Measurements from ENCODE around the gene MAPK8. TPM values are rescaled to one million over a fixed set of nuclear protein-coding genes. Genes with fewer than 3 reads are reported as not detected.

The MAPK8 gene
- total RNA-seq, 3 donors from 2014 or later: 31.5 to 34.5 (median 33.7) TPM

DNA sequence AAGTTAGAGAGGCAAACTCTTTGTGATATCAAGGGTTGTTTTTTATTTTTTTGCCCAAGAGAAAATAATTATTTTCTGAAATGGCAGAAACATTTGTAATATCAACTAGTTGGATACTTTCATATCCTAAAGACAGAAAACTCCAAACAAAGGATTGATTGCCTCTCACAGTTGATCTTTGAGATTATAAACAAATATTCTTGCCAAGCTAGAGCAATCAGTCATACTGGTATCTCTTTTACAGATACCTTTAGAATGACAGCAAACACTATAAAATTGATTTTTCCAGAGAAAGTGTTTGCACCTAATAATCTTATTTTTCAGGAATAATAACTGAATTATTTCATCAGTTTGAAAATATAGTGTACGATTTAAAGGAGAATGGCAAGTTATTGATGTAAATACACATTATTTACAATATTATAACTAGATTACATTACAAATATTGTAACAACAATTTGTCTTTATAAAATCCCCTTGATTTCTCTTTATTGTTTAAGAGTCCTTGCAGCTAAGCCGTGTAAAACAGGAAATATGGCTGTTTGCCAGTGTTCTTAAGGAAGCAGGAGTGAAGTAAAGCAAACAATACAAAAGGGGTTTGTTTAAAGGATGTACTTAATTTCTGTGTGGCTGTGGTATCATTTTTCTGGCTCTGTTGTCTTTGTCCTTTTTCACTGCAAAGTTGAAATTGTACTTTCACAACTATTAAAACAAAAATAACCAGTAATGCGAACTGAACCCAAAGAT lies 58.4 kb downstream of the MAPK8 start:
- ATAC-seq (no peak), DNase-seq (no peak)
- Mint-ChIP-seq H3K4me3 (no peak overlapping the region), H3K9me3 (no peaks in the 10 kb centered on the region), H3K27me3 (ENCODE audit: low read depth) (no peaks in the 10 kb centered on the region), H3K4me1 (ENCODE audit: low read depth) (peaks cover 17% of the 10 kb centered on the region), H3K36me3 (ENCODE audit: insufficient read depth) (peaks cover 2% of the 10 kb centered on the region)

DNA sequence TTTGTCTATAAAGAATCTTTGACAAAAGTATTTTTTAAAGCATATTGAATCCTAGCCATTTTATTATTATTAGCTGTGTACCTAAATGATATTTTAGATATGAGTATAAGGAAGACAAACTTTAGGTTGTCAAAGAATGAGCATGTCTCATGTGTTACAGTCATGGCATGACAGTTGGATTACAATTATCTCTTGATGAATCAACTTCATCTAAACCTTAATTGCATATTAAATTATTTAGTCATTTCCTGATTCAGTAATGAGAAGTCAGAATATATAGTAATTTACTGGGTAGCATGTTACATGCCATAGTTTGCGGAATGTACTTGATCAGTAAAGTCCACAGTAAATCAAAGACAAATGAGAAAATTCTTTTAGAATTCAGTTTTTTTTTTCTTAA lies 59.2 kb downstream of the MAPK8 start:
- Mint-ChIP-seq H3K27me3 (ENCODE audit: low read depth) (no peaks in the 10 kb centered on the region), H3K4me1 (ENCODE audit: low read depth) (peaks cover 14% of the 10 kb centered on the region), H3K36me3 (ENCODE audit: insufficient read depth) (peaks cover 2% of the 10 kb centered on the region), H3K9me3 (no peaks in the 10 kb centered on the region), H3K4me3 (no peak overlapping the region)
- ATAC-seq: no peak
- DNase-seq: no peak

DNA sequence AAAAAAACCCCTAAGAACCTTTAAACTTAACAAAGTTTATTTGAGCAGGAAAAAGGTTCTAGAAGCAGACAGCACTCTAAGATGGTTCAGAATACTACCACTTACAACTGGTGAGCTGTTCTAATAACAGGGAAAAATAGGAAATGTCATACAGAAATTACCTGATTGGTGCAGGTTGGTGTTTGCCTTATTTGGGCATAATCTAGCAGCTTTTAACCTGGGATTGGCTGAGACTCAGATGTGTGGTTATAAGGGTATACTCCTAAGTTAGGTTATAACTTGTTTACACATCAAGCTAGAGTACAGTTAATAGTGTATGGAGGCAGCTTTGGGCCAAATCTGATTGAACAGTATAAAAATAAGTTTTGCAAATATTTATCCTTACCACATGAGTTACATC lies 59.8 kb downstream of the MAPK8 start:
- Mint-ChIP-seq H3K4me1 (ENCODE audit: low read depth) (peaks cover 13% of the 10 kb centered on the region), H3K4me3 (no peak overlapping the region), H3K9me3 (no peaks in the 10 kb centered on the region), H3K27me3 (ENCODE audit: low read depth) (no peaks in the 10 kb centered on the region), H3K36me3 (ENCODE audit: insufficient read depth) (peaks cover 2% of the 10 kb centered on the region)
- DNase-seq: no peak
- no peak for ATAC-seq

DNA sequence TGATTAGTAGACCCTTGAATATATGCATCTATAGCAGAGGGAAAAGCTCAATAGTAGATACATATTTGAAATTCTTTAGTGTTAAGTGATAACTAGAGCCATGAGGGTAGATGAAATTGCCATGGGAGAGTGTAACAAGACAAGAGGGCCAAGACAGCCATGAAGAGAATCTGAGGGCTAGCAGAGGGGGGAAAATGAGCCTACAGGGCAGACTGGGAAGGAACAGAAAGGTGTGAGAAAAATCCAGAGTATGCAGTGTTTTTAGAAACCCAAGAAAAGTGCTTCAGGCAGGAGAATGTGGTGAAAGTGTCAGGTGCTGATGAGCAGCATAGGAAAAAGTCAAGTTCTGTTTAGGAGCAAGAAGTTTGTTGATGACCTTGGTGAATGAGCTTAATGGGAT lies 63.0 kb downstream of the MAPK8 start:
- Mint-ChIP-seq H3K27me3 (ENCODE audit: low read depth) (no peaks in the 10 kb centered on the region), H3K9me3 (peaks cover 3% of the 10 kb centered on the region), H3K4me1 (ENCODE audit: low read depth) (peaks cover 6% of the 10 kb centered on the region), H3K36me3 (ENCODE audit: insufficient read depth) (peaks cover 8% of the 10 kb centered on the region), H3K4me3 (no peak overlapping the region)
- ATAC-seq (no peak), DNase-seq (no peak)

DNA sequence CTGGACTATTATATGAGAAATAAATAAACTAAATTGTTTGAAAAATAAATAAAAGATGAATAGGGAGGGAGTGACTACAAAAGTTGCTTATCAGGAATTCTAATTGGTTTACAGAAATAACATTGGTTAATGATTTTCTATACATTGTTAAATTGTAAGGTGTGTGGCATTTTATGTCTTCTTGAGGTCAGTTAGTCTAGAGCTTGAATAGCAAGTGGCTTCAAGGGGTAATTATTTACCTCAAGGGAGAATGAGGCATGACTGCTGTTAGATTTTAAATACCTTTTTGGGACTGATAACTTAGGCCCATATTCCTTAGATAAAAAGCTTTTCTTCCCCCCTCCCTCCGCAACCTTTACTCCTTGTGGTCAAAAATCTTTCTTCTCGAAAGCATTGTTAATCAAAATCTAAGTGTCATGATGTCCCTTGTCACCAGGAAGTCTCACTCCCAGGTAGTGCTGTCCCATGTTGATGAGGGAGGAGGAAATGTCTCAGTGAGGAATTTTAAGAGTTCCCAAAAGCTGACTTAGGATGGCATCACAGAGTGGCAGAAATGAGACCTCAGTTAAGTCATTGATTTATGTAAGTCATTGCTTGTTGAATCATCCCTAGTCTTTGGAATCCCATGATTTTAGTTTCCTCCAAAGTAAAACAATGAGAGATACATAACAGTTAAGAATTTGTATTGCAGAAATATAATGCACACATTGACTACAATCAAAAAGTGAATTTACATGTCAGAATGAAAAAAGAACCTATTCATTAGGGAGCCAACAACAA lies 71.5 kb downstream of the MAPK8 start:
- no peaks in the 10 kb centered on the region for H3K4me1 Mint-ChIP-seq (ENCODE audit: low read depth)
- H3K4me3 Mint-ChIP-seq: no peak overlapping the region
- ATAC-seq (no peak), DNase-seq (no peak)
- no peaks in the 10 kb centered on the region for H3K27me3 Mint-ChIP-seq (ENCODE audit: low read depth)
- peaks cover 2% of the 10 kb centered on the region for H3K36me3 Mint-ChIP-seq (ENCODE audit: insufficient read depth)
- no peaks in the 10 kb centered on the region for H3K9me3 Mint-ChIP-seq

DNA sequence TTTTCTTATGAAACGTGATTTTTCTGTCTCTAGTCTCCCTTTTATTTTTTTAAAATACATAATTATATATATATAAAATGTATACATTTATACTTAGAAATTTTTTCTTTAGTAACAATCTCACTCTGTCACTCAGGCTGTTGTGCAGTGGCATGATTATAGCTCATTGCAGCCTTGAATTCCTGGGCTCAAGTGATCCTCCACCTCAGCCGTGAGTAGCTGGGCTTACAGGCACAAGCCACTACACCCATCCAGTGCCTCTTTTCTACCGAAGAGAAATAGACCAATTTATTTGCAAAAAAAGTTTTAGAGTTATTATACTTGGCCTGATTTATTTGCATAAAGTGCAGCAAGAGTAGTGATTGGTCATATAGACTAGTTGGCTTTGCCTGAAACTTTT lies 72.2 kb downstream of the MAPK8 start:
- H3K36me3 Mint-ChIP-seq (ENCODE audit: insufficient read depth): peaks cover 2% of the 10 kb centered on the region
- DNase-seq: no peak
- H3K27me3 Mint-ChIP-seq (ENCODE audit: low read depth): no peaks in the 10 kb centered on the region
- no peaks in the 10 kb centered on the region for H3K4me1 Mint-ChIP-seq (ENCODE audit: low read depth)
- no peak for ATAC-seq
- no peaks in the 10 kb centered on the region for H3K9me3 Mint-ChIP-seq
- H3K4me3 Mint-ChIP-seq: no peak overlapping the region

DNA sequence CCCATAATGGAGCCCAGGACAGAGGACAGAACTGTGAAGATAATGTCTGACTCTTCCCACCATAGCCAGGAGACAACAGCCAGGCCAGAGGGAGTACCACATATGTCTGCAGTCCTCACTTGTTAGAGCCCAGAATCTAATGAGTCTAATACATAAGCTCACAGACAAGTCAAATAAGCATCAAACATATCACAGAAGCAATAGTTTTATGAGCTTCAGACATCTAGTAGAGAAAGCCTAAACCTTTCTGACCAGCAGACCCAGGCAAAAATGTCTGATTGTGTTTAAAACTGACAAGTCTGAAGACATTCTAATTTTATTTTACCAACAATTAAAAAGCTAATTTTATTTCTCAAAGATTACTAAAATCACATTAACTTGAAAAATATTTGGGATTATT lies 75.5 kb downstream of the MAPK8 start:
- Mint-ChIP-seq H3K9me3 (no peaks in the 10 kb centered on the region), H3K27me3 (ENCODE audit: low read depth) (no peaks in the 10 kb centered on the region), H3K4me1 (ENCODE audit: low read depth) (peaks cover 9% of the 10 kb centered on the region), H3K4me3 (no peak overlapping the region), H3K36me3 (ENCODE audit: insufficient read depth) (peaks cover 2% of the 10 kb centered on the region)
- ATAC-seq (no peak), DNase-seq (no peak)

DNA sequence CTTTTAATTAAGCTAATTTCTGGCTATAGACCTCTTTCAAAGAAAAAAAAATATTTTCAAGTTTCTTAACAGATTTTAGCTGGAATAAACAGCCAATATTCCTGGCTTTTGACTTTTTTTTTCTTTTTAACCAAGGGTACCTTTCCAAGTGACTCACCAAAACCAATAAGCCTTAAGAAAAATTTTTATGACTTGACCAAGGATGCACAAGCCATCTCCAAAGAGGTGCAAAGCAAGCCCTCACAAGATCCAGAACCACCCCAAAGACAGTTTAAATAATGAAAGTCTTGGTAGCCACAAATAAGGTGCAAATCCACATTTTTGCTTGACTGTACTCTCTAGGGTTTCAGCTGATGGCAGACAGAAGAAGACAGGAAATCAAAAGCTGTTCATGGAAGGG lies 76.5 kb downstream of the MAPK8 start:
- Mint-ChIP-seq H3K36me3 (ENCODE audit: insufficient read depth) (peaks cover 2% of the 10 kb centered on the region), H3K4me1 (ENCODE audit: low read depth) (peaks cover 14% of the 10 kb centered on the region), H3K27me3 (ENCODE audit: low read depth) (no peaks in the 10 kb centered on the region), H3K9me3 (no peaks in the 10 kb centered on the region), H3K4me3 (no peak overlapping the region)
- DNase-seq (no peak), ATAC-seq (no peak)

DNA sequence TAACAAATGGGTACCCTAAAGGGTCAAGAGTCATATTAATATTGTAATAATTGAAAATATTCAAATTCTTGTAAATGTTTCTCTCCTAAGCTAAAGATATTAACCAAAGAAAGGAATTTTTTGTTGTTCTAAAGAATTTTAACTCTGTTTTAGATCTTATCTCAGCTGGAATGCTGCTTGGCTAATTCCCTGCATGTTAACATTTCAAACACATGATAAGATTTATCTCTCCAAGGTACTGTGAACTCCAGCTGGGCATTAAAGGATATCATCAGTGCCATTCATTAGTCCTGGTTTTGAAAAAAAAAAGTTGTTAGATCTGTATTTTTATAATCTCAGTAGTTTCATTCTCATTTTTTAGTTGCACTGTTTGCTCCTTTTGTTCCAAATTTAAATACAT lies 76.9 kb downstream of the MAPK8 start:
- H3K4me3 Mint-ChIP-seq: no peak overlapping the region
- no peaks in the 10 kb centered on the region for H3K9me3 Mint-ChIP-seq
- H3K27me3 Mint-ChIP-seq (ENCODE audit: low read depth): no peaks in the 10 kb centered on the region
- ATAC-seq: no peak
- peaks cover 17% of the 10 kb centered on the region for H3K4me1 Mint-ChIP-seq (ENCODE audit: low read depth)
- H3K36me3 Mint-ChIP-seq (ENCODE audit: insufficient read depth): peaks cover 2% of the 10 kb centered on the region
- no peak for DNase-seq

DNA sequence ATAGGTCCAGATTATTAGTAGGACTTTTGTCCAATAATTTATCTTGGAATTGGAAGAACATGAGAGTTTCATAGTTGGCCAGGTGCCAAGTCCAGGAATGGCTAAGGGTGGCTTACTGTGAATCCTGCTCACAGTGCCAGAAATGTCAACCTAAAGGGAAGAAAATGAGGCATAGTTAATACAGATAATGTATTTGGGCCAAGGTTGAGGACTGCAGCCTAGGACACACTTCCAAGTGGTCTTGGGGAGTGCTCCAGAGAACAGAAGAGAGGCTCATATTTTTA lies 78.2 kb downstream of the MAPK8 start:
- Mint-ChIP-seq H3K4me1 (ENCODE audit: low read depth) (peaks cover 27% of the 10 kb centered on the region), H3K9me3 (no peaks in the 10 kb centered on the region), H3K36me3 (ENCODE audit: insufficient read depth) (peaks cover 2% of the 10 kb centered on the region), H3K4me3 (no peak overlapping the region), H3K27me3 (ENCODE audit: low read depth) (no peaks in the 10 kb centered on the region)
- ATAC-seq (no peak), DNase-seq (no peak)

DNA sequence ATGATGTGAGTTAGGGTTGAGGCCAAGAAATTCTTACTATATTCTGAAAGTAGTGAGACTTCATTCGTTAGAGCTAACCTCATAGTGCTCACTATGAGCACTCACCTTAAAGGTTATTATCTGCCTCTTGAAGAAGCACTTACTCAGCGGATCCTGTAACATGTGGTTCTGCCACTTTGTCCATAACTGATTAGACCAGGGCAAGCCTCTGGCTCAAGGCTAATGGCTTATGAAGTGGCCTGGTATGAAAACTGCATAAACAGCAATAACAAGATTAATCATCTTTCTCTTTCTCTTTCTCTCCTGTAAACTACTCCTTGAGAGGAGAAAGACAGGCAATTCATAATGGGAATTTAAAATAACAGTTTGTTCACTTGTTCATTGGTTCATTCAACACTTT lies 82.8 kb downstream of the MAPK8 start:
- Mint-ChIP-seq H3K27me3 (ENCODE audit: low read depth) (no peaks in the 10 kb centered on the region), H3K36me3 (ENCODE audit: insufficient read depth) (no peaks in the 10 kb centered on the region), H3K9me3 (no peaks in the 10 kb centered on the region), H3K4me1 (ENCODE audit: low read depth) (peaks cover 60% of the 10 kb centered on the region), H3K4me3 (no peak overlapping the region)
- DNase-seq (no peak), ATAC-seq (peak; percentile 33 to 47)

DNA sequence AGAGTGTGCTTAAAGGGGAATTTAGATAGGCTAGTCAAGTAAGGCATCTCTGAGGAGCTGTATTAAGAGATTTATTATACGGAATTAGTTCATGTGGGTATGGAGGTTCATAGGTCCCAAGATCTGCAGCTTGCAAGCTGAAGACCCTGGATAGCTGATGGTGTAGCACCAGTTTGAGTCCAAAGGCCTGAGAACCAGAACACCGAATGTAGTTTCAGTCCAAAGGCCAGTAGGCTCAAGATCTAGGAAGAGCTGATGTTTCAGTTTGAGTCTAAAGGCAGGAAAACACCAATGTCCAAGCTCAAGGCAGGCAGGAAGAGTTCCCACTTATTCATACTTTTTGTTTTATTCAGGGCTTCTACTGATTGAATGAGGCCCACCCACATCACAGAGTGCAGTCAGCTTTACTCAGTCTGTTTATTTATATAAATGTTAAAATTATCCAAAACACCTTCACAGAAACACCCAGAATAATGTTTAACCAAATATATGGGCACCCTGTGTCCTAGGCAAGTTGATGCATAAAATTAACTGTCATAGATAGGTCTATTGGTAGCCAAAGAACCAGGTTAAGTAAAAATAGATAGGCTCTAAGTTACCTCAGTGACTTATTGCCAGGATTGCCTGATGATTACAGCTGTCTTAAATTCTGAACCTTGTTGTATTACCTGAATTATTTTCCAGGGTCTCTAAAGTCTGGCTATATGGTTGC lies 83.5 kb downstream of the MAPK8 start:
- Mint-ChIP-seq H3K36me3 (ENCODE audit: insufficient read depth) (no peaks in the 10 kb centered on the region), H3K4me1 (ENCODE audit: low read depth) (peaks cover 57% of the 10 kb centered on the region)

DNA sequence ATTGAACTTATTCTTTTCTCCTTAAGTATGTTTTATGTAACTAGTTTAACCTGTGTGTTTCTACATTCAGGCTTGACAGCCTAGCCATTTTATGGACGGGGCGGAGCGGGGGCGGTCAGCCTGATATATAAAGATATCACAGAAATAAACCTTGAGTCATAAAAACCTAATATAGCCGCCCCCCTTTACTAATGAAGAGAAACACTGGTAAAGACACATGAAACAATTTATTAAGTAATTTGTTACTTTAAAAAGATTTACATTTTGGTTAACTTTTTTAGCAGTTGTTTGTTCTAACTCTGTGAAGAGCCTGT lies 84.0 kb downstream of the MAPK8 start:
- Mint-ChIP-seq H3K27me3 (ENCODE audit: low read depth) (no peaks in the 10 kb centered on the region), H3K36me3 (ENCODE audit: insufficient read depth) (no peaks in the 10 kb centered on the region), H3K4me1 (ENCODE audit: low read depth) (peaks cover 53% of the 10 kb centered on the region)

More for the DNA sequence above, 83.5 kb downstream of the MAPK8 start:
- Mint-ChIP-seq H3K4me3 (no peak overlapping the region), H3K9me3 (no peaks in the 10 kb centered on the region), H3K27me3 (ENCODE audit: low read depth) (no peaks in the 10 kb centered on the region)
- ATAC-seq: no peak
- DNase-seq: no peak

DNA sequence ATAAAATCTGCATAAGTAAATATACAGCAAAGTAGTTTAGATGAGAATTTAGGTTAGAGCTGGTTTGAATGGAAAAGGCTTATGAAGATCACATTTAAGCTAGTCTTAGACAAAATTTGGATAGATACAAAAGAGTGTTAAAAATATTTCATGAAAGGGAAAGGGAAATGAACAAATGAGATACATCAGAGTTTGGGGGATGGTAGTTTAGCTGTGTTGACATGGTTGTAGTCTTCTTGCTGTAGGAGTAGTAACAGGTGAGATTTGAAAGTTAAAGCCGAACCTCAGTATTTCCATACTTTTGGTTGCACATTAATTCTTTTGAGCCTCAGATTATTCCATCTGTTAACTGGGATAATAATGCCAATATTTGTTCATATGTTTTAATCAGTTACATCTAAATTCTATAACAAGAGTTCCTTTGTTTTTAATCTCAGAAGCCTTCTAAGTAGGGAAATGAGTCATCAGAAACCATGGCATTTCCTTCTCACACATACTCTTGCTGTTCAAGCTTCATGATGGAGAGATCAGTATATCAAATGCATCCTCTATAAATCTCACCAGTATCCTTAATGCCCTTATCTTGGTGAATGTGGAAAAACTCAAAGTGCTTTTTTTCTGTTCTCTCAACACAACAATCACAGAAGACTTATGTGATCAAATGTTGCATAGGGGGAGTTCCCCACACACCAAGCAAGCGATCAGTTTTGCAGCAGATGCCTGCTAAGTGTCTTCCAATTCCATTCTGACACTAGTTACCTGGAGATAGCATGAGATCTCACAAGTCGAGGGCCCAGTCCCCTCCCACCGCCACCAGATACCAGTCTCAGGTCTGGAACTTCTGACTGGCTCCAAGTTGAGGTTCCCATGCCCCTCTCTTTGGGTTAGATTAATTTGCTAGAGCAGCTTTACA lies 84.7 kb downstream of the MAPK8 start:
- Mint-ChIP-seq H3K9me3 (no peaks in the 10 kb centered on the region), H3K36me3 (ENCODE audit: insufficient read depth) (no peaks in the 10 kb centered on the region), H3K4me3 (no peak overlapping the region), H3K27me3 (ENCODE audit: low read depth) (no peaks in the 10 kb centered on the region), H3K4me1 (ENCODE audit: low read depth) (peaks cover 53% of the 10 kb centered on the region)
- ATAC-seq: peak; percentile 69 to 74
- no peak for DNase-seq

More for the DNA sequence above, 84.0 kb downstream of the MAPK8 start:
- no peak for ATAC-seq
- H3K9me3 Mint-ChIP-seq: no peaks in the 10 kb centered on the region
- no peak for DNase-seq
- H3K4me3 Mint-ChIP-seq: no peak overlapping the region

Measured in activated T-cell treated with anti-CD3 and anti-CD28 coated beads, Interleukin-2, amount 50 U/mL, for 4 hours (primary cell).